SK-N-SH treated with all-trans-retinoic acid at 6 μM for 48 hours (cell line): ENCODE measurements around the gene OR5K4.

ENCODE experiments used
- BACH2 ChIP-seq: fragments of 250-450 bp; sonication (Bioruptor Pico); IDR thresholded peaks from 2 replicates; pipeline ENCODE4 v1.9.0; 2021; ENCODE audit warnings: mild to moderate bottlenecking, borderline replicate concordance
- GLIS3 ChIP-seq: fragments of 250-450 bp; sonication (Bioruptor Pico); IDR thresholded peaks from 2 replicates; pipeline ENCODE4 v1.5.0; 2020; ENCODE audit warnings: mild to moderate bottlenecking, moderate library complexity
- ISL1 ChIP-seq: fragments of 250-450 bp; sonication (Bioruptor Pico); IDR thresholded peaks from 2 replicates; pipeline ENCODE4 v2.1.2; 2022; ENCODE audit warnings: mild to moderate bottlenecking, moderate library complexity
- PPARA ChIP-seq: fragments of 250-450 bp; sonication (Bioruptor Pico); IDR thresholded peaks from 2 replicates; pipeline ENCODE4 v1.5.0; 2020; ENCODE audit warnings: mild to moderate bottlenecking, borderline replicate concordance
- TCF4 ChIP-seq: fragments of 250-450 bp; sonication (Bioruptor Pico); IDR thresholded peaks from 2 replicates; pipeline ENCODE4 v1.8.0; 2021; ENCODE audit warnings: mild to moderate bottlenecking, moderate library complexity, borderline replicate concordance
- ZC3H10 ChIP-seq: fragments of 250-450 bp; sonication (Bioruptor Pico); IDR thresholded peaks from 2 replicates; pipeline ENCODE4 v1.5.1; 2021; ENCODE audit warnings: mild to moderate bottlenecking, moderate library complexity
- ZFP3 ChIP-seq: fragments of 250-450 bp; sonication (Bioruptor Pico); IDR thresholded peaks from 2 replicates; pipeline ENCODE4 v1.5.0; 2020; ENCODE audit warnings: mild to moderate bottlenecking, moderate library complexity
- ZFP30 ChIP-seq: fragments of 450-650 bp; formaldehyde crosslinking; IDR thresholded peaks from 2 replicates; pipeline ENCODE4 v1.5.0; 2022; ENCODE audit warnings: mild to moderate bottlenecking, moderate library complexity
- TF ChIP-seq, protein P1 (sequence below): fragments of 250-450 bp; sonication (Bioruptor Pico); IDR thresholded peaks from 2 replicates; pipeline ENCODE4 v1.5.1; 2020; ENCODE audit warnings: low read depth, mild to moderate bottlenecking, moderate library complexity
- TF ChIP-seq, protein P2 (sequence below): fragments of 250-450 bp; sonication (Bioruptor Pico); IDR thresholded peaks from 2 replicates; pipeline ENCODE4 v1.8.0; 2020; ENCODE audit warnings: mild to moderate bottlenecking, moderate library complexity, borderline replicate concordance

DNA sequence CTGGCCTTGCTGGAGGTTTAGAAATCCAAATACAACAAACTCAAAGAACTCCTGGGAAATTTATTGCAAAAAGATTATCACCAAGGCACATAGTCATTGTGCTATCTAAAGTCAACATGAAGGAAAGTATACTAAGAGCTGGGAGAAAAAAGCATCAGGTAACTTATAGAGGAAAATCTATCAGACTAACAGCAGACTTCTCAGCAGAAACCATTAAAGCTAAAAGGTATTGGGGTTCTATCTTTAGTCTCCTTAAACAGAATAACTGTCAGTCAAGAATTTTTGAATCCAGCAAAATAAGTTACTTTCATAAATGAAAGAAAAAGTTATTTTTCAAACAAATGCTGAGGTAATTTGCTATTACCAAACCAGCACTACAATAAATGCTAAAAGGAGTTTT lies 44.9 kb downstream of the OR5K4 start:
- TF ChIP-seq ISL1 (CRISPR knock-in tag), result no peak
- no peak for TF ChIP-seq ZFP3 (CRISPR knock-in tag)
- TF ChIP-seq, protein P1, sequence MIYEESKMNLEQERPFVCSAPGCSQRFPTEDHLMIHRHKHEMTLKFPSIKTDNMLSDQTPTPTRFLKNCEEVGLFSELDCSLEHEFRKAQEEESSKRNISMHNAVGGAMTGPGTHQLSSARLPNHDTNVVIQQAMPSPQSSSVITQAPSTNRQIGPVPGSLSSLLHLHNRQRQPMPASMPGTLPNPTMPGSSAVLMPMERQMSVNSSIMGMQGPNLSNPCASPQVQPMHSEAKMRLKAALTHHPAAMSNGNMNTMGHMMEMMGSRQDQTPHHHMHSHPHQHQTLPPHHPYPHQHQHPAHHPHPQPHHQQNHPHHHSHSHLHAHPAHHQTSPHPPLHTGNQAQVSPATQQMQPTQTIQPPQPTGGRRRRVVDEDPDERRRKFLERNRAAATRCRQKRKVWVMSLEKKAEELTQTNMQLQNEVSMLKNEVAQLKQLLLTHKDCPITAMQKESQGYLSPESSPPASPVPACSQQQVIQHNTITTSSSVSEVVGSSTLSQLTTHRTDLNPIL (CRISPR knock-in tag), result no peak
- no peak for TF ChIP-seq ZFP30 (CRISPR knock-in tag)
- TF ChIP-seq TCF4 (CRISPR knock-in tag), result no peak
- no peak for TF ChIP-seq GLIS3 (CRISPR knock-in tag)
- TF ChIP-seq, protein P2, sequence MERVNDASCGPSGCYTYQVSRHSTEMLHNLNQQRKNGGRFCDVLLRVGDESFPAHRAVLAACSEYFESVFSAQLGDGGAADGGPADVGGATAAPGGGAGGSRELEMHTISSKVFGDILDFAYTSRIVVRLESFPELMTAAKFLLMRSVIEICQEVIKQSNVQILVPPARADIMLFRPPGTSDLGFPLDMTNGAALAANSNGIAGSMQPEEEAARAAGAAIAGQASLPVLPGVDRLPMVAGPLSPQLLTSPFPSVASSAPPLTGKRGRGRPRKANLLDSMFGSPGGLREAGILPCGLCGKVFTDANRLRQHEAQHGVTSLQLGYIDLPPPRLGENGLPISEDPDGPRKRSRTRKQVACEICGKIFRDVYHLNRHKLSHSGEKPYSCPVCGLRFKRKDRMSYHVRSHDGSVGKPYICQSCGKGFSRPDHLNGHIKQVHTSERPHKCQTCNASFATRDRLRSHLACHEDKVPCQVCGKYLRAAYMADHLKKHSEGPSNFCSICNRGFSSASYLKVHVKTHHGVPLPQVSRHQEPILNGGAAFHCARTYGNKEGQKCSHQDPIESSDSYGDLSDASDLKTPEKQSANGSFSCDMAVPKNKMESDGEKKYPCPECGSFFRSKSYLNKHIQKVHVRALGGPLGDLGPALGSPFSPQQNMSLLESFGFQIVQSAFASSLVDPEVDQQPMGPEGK (CRISPR knock-in tag), result no peak
- no peak for TF ChIP-seq PPARA (CRISPR knock-in tag)
- no peak for TF ChIP-seq ZC3H10
- TF ChIP-seq BACH2 (CRISPR knock-in tag), result no peak
